Right lung (tissue), 5 donors: ENCODE measurements around the gene MC1R. TPM values are rescaled to one million over a fixed set of nuclear protein-coding genes. Genes with fewer than 3 reads are reported as not detected.

Experiments
- DNase-seq, 2 donors: peaks; one replicate each; pipeline ENCODE4 v3.0.0-alpha.2; 2013
- polyA plus RNA-seq, 5 donors: library from polyadenylated mRNA; unstranded; fragments of 120-200 nt; gene quantifications; one replicate each; pipeline versions ENCODE4 v1.2.1 to v1.2.3, GENCODE V29; 2013; ENCODE audit warnings: inconsistent platforms in 1 of 5, low replicate concordance in 1 of 5; ENCODE audit not compliant: insufficient read length in 5 of 5, insufficient read depth in 1 of 5

The MC1R gene
- polyA plus RNA-seq, 5 donors: 2.2 to 5.0 (median 3.7) TPM

- DNase-seq: no peak
Measured at GRCh38 chr16:89895482-89896250, 23.0 kb upstream of the MC1R start.

GRCh38 chr16:89897204-89897603 lies 21.5 kb upstream of the MC1R start:
- DNase-seq: no peak

GRCh38 chr16:89898201-89898967 lies 20.3 kb upstream of the MC1R start:
- DNase-seq: no peak

GRCh38 chr16:89899879-89900481 lies 18.7 kb upstream of the MC1R start:
- no peak for DNase-seq

GRCh38 chr16:89900885-89901284 lies 17.8 kb upstream of the MC1R start:
- no peak for DNase-seq

DNA sequence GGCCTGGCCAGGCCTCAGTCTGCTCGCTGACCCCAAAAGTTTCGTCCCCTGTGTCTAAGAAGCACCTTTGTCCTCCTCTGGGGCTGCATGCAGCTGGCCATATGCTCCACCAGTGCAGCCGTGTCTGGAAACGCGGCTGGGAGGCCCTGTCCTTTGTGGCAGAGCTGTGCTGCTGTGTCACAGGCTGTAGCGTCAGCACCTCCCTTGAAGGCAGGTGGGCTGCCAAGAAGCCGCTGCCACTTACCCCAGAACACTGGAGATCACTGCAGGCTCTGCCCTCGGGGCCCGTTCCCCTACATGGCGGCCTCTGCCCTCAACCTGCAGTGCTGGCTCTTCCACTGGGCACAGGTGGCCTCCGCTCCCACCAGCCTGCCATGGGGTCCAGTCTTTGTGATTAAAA lies 15.7 kb upstream of the MC1R start:
- DNase-seq: no peak

DNA sequence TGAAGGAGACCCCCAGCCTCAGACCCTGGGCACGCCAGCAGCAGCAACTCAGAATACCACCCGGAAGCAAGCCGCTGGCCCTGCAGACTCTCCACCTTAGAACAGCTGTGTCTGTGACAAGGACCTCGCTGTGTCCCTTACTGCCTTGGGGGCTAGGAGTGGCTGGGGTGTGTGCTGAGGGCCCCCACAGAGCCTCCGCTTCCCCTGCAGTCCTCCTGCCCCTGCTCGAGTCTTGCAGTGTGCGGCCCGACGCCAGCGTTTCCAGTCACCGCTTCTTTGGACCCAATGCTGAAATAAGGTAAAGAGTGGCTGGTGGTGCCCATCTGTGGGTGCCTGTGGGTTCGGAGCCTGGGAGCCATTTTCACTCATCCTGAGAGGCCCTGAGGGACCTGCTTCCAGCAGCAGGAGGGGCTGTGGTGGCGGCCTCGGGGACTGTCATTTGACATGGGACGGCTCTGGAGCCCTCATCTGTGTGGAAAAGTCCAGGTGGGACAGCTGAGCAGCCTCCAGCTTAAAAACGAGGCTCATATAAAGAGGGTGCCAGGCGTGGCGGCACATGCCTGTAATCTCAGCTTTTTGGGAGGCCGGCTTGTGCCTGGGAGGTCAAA lies 14.7 kb upstream of the MC1R start:
- no peak for DNase-seq

DNA sequence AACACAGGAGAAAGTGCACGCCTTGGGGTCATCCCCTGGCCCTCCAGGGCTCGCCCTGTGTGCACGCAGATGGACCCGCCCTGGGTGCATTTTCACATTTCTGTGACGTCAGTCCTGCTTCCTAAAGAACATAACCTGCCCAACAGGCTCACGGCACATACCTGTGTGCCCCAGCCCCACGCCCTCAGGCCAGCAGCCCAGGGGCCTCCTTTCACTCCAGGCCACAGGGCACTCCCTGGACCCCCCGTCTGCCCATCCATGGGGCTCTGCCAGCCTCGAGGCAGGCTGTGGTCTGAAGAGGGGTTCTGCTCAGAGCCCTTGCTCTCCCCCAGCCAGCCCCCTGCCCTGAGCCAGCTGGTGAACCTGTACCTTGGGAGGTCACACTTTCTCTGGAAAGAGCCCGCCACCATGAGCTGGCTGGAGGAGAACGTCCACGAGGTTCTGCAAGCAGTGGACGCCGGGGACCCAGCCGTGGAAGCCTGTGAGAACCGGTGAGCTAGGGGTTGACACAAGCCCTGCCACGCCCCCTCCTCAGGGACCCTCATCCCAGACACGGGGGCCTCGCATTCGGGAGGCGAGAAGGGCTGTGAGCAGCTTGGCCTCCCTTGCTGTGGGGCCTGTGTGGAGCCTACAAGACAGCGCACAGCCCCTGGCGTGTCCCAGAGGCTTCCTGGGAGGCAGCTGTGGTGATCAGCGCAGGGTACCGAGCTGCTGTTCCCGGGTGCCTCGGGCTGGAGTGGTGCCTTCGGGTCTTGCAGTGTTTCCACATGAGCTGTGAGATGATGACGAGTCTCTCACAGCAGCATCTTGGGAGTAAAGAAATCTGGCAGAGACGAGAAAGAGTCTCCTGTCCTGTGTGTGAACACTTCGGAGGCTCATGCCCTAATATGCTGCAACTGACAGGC lies 13.8 kb upstream of the MC1R start:
- no peak for DNase-seq

DNA sequence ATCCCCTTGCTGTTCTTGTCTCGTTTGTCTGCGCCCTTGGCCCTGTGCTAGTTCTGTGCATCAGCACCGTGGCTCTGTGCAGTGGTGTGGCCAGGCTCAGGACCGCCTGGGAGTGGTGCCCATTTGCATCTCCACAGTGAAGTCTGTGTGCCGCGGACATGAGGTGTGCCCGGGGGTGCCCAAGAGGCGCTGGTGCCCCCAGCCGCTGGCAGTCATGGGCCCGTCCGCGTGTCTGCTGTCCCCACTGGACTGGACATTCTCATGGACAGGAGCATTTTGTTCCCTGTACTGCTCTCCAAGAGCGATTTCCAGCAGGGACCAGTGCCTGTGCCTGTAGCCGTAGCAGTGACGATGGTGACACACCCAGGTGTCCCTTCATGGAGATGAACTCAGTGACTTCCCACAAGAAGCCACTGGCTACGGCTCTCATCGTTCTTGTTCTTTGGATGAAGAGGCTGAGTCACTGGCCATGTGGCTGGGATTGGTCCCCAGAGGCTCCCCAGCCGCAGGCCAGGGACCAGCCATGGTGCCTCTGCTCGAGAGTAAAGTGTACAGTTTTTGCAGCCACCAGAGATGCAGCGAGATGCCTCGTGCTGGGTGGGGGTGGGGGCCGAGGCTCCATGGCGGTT lies 13.0 kb upstream of the MC1R start:
- no peak for DNase-seq

DNA sequence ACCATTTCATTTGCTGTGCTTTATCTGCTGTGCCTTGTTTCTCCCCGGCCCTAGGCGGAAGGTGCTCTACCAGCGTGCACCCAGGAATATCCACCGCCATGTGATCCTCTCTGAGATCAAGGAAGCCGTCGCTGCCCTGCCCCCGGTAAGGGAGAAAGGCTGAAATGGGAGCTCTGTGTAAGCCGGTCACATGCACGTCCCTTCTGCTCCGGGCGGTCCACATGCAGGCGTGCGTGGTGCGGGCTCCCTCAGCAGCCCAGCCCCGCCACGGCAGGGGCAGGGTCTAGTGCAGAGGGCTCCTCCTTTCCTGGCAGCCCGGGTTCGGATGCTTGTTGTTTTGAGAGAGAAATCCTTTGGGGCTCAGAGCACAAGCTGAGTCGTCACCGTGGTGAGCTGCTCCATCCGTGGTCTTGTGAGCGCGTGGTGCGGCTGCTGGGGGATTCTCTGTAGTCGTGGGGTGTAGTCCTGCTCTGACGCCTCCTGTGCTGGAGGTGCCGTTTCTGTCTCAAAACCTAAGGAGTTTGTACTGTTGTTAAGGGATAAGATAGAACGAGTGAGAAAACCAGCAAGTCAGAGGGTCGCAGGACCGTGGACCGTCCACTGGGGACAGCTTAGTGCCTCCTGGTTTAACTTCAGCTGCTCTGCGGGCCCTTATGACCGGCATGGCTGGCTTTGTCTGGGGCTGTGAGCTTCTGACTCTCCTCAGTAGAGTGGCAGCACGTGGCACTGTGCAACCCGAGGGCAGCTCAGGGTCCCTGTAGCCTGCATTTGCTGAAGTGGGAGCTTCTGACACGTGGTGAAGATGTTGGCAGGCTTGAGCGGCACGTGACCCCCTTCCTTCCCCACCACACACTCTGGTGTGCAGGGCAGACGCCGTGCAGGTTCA lies 12.3 kb upstream of the MC1R start:
- no peak for DNase-seq

DNA sequence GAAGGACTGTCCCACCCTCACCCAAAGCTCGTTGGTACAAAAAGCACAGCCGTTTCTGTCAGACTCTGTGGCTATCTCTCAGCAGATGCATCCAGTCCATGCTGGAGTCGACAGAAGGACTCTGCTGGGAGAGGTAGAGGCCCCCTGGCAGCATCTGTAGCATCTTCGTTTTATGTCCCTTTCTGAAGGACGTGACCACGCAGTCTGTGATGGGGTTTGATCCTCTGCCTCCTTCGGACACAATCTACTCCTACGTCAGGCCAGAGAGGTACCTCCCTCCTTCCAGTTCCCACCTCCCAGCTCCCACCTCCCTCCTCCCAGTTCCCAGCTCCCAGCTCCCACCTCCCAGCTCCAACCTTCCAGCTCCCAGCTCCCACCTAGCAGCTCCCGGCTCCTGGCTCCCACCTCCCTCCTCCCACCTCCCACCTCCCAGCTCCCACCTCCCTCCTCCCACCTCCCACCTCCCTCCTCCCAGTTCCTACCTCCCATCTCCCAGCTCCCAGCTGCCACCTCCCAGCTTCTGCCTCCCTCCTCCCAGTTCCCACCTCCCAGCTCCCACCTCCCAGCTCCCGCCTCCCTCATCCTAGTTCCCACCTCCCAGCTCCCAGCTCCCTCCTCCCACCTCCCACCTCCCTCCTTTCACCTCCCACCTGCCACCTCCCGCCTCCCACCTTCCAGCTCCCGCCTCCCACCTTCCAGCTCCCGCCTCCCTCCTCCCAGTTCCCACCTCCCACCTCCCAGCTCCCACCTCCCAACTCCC lies 11.4 kb upstream of the MC1R start:
- DNase-seq: no peak

- no peak for DNase-seq
Measured at GRCh38 chr16:89908236-89908635, 10.4 kb upstream of the MC1R start.

GRCh38 chr16:89909777-89910716 lies 8.6 kb upstream of the MC1R start:
- DNase-seq: peak in 1 of 2 donors; percentile 36

DNA sequence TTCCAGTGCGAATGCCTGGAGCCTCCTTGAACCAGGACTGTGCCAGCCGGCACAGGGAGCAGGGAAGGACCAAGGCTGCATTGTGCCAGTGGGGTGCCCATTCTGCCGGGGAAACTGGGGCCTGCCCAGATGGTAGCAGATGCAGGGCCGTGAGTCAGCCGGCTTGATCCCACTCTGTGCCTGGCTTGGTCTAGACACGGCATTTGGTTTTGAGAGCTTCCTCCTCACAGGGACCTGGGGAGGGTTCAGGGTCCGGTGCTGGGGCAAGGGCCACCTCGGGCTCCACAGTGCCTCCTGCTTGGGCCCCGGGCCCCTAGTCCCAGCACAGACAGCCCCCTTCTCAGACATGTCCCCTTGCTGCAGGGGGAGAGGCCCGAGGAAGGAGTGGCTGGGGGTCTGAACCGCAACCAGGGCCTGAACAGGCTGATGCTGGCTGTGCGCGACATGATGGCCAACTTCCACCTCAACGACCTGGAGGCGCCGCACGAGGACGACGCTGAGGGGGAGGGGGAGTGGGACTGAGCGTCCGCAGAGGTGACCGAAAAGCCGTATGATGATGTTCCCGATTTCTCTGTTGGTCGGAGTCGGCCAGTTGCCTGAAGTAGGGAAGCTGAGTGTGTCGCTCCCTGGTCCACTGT lies 7.8 kb upstream of the MC1R start:
- no peak for DNase-seq

DNA sequence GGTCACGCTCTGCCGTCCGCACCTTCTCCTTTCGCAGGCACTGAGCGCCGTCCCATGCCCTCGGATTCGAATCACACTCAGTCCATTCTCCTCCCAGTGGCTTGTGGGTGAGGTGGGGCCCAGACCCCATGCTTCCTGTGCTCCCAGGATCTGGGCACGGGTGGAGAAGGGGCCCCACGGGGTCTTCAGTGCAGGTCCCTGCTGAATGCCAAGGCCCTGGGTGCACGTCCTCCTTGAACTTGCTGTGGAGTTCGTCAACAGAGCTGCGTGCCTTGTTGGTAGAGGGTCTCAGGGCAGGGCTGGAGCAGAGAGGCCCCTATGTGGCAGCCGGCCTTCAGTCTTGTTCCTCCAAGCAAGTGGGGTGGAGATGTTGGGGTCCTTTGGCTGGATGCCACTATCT lies 7.3 kb upstream of the MC1R start:
- DNase-seq: no peak

GRCh38 chr16:89912143-89912542 lies 6.5 kb upstream of the MC1R start:
- DNase-seq: no peak

- no peak for DNase-seq
Measured at GRCh38 chr16:89912627-89913026, 6.0 kb upstream of the MC1R start.
